Thyroid gland (tissue), 4 donors: ENCODE data around the gene ASCC2.
A peak's percentile ranks its signal among the peaks of the same experiment; 100 is the strongest.

Experiments used
- POLR2A ChIP-seq, 2 donors: fragments of 450-650 bp; IDR thresholded peaks; one replicate each; pipeline ENCODE4 v1.6.1; 2017; ENCODE audit warnings: antibody characterized with exemption in 2 of 2, mild to moderate bottlenecking in 2 of 2, moderate library complexity in 1 of 2
- TF ChIP-seq, protein P1 (sequence below), 6 experiments: fragments of 200-600 bp in 3 of 6; fragments of 450-650 bp in 3 of 6; sonication (generic) in 3 of 6; IDR thresholded peaks; one replicate each; pipeline ENCODE4 v1.5.1; 2016 to 2019; ENCODE audit warnings: antibody characterized with exemption in 6 of 6, mild to moderate bottlenecking in 2 of 6, inconsistent platforms in 1 of 6, moderate library complexity in 1 of 6

DNA sequence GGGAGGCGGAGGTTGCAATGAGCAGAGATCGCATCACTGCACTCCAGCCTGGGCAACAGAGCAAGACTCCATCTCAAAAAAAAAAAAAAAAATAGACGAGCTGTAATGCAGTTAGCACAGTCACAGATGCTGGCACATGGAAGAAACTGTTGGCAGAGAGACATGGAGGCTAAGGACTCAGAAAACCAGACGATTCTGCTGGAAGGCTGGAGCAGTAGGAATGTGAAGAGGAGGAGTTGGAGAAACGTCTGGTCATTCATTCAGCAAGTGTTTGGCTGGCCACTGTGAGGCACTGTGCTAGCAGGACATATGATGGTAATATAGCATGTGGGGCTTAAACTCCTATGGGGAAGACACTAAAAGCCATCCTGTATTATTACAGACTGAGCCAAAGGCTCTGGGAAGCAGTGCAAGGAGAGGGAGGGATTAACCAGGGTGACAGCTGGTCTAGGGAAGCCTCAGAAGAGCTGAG is 65.9 kb downstream of the ASCC2 start:
- TF ChIP-seq, protein P1, sequence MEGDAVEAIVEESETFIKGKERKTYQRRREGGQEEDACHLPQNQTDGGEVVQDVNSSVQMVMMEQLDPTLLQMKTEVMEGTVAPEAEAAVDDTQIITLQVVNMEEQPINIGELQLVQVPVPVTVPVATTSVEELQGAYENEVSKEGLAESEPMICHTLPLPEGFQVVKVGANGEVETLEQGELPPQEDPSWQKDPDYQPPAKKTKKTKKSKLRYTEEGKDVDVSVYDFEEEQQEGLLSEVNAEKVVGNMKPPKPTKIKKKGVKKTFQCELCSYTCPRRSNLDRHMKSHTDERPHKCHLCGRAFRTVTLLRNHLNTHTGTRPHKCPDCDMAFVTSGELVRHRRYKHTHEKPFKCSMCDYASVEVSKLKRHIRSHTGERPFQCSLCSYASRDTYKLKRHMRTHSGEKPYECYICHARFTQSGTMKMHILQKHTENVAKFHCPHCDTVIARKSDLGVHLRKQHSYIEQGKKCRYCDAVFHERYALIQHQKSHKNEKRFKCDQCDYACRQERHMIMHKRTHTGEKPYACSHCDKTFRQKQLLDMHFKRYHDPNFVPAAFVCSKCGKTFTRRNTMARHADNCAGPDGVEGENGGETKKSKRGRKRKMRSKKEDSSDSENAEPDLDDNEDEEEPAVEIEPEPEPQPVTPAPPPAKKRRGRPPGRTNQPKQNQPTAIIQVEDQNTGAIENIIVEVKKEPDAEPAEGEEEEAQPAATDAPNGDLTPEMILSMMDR (IDR thresholded peaks at IDR 0.05), result peak in 2 of 6 experiments; percentile 28 to 36
- TF ChIP-seq POLR2A (IDR thresholded peaks at IDR 0.05), result no peak
